GM12875 (cell line): ENCODE data around the gene SORCS2.

Experiments used
- H3K4me3 ChIP-seq: one replicate; pipeline ENCODE4 v1.5.1; 2011; ENCODE audit warnings: low read depth, low read length, control low read depth
- TF ChIP-seq, protein P1 (sequence below): IDR thresholded peaks from 2 replicates; pipeline ENCODE4 v1.5.1; 2011; ENCODE audit warnings: low read depth, mild to moderate bottlenecking, control low read depth, inconsistent platforms, low read length, moderate library complexity, borderline replicate concordance; ENCODE audit not compliant: insufficient read depth

Gene SORCS2

DNA sequence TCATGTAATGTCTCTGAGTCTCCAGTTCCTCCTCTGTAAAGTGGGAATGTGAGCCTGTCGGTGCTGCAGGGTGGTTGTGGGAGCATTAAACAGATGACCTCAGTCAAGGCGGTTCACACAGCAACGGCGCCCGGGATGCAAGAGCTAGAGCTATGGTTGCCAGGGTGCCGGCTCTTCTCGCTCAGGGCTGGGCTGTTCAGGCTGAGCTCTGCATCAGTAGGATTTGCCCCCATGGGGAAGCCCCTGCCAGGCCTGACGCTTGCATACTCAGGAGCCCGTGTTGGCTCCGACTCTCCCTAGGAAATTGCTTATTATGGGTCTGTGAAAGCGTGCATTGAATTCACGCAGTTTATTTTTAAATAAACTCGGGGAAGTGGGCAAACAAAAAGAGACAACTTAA lies 175.1 kb downstream of the SORCS2 start:
- H3K4me3 ChIP-seq = no peak overlapping the region
- TF ChIP-seq, protein P1, sequence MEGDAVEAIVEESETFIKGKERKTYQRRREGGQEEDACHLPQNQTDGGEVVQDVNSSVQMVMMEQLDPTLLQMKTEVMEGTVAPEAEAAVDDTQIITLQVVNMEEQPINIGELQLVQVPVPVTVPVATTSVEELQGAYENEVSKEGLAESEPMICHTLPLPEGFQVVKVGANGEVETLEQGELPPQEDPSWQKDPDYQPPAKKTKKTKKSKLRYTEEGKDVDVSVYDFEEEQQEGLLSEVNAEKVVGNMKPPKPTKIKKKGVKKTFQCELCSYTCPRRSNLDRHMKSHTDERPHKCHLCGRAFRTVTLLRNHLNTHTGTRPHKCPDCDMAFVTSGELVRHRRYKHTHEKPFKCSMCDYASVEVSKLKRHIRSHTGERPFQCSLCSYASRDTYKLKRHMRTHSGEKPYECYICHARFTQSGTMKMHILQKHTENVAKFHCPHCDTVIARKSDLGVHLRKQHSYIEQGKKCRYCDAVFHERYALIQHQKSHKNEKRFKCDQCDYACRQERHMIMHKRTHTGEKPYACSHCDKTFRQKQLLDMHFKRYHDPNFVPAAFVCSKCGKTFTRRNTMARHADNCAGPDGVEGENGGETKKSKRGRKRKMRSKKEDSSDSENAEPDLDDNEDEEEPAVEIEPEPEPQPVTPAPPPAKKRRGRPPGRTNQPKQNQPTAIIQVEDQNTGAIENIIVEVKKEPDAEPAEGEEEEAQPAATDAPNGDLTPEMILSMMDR = no peak

DNA sequence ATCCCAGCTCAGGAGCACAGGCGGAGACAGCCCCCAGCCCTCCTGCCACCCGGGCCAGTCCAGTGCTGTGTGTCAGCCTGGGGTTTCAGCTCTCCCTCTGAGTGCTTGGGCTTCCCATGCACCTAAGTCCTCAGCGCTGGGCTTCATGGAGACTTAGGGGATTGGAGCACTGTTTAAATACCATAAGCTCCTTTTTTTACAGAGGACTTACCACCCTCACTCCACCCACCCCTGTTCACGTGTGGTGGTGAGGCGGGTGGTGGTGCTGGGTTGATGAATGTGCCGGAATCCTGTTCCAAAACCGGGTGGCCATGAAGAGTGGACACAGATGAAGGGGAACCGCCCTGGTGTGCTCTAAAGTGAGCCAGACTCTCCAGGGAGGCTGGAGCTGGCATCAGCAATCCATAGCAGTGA lies 175.5 kb downstream of the SORCS2 start:
- H3K4me3 ChIP-seq = no peak overlapping the region
- TF ChIP-seq, protein P1 = no peak

DNA sequence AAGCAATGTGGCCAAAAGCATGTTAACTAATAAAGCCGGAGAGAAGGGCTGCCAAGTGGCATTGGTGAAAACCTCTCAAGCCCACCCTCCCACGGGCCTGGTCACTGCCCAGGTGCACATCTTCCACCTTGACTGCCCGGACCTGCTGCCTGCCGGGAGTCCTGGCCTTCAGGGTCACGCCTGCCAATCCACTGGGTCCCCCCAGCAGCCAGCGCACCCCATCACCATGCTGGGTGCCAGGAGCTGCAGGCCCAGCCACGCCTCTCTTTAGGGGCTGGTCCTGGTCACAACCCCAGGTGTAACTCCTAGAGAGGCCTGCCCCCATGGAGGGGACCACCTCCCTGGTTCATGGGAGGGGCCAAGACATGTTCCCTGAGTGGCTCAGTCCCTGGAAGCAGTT lies 176.0 kb downstream of the SORCS2 start:
- H3K4me3 ChIP-seq = no peak overlapping the region
- TF ChIP-seq, protein P1 = no peak

DNA sequence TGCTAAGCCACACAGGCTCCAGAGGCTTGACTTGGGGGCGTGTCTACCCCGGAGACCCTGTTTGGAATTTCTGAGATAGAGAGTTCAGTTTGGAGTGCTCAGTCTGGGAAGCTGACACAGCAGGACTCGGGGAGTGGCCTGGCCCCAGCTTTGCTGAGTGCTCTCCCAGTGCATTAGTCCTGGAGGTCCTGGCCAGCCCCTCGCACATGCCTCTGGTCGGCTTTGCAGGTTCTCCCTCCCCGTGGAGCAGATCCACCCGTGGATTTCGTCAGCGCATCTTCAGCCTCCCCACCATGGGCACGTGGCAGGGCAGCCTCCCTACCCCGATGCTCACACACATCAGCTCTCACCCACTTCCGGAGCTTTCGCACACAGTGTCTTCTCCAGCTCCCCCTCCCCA lies 177.2 kb downstream of the SORCS2 start:
- TF ChIP-seq, protein P1 = no peak
- H3K4me3 ChIP-seq = no peak overlapping the region

DNA sequence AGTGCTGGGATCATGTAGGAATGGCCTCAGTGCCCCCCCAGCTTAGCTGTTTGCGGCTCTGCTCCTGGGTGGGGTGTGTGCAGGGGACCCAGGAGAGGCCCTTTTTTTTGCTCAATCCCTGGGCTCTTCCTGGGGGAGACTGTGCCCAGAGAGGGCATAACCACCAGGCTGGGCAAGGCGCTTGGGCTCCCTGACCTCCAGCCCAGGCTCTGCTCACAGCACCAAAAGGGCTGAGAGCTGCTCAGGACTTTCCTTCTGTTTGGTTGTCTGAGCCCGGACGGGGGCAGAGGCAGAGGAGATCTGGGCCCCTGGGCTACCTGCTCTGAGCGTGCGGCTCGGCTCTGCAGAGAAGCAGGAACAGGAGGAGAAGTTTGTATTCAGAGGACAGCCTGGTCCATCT lies 177.7 kb downstream of the SORCS2 start:
- TF ChIP-seq, protein P1 = no peak
- H3K4me3 ChIP-seq = no peak overlapping the region

DNA sequence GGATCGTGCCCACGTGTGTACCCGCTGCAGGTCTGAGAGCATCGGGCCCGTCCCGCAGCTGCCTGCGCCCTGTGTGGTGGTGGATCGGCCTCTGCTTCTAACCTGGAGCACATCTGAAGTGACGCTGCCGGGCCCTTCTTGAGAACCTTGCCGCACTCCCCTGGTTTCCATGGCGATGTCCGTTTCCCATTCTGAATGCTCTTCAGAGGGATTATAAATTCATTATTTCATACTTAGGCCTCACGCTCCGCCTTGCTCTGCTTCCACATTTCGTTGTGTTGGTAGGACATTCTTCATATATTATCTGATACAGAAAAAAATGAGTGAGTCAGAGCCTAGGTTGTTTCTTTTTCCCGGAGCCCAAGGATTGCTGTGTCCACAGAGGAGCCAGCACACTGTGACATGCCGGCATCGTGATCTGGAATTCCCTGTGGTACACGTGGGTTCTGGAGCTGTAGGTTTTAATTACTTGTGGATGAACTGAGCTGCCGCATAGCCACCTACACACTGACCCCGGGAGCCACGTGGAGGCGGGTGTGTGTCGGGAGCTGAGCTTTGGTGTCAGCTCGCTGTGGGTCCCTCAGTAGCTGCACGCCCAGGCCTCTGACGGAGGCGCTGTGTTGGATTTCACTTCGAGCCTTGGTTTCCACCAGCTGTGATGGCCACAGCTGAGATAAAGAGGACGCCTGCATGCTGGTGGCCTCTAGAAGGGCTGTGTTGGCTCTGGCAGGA lies 179.0 kb downstream of the SORCS2 start:
- H3K4me3 ChIP-seq = no peak overlapping the region
- TF ChIP-seq, protein P1 = no peak

DNA sequence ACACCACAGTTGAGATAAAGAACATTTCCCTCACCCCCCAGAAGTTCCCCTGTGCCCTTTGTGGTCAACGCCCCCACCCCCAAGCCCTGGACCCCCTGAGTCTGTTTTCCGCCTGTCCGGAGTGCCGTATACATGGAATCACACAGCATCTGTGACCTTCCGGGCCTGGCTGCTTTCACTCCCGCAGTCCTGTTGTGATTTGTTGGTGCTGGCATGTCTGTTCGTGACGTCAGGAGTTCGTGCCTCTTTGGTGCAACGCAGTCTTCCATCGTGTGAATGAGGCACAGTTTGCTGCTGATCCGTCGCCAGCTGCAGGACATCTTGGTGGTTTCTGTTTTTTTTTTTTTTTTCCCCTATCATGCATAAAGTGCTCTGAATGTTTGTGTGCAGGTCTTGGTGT lies 180.3 kb downstream of the SORCS2 start:
- TF ChIP-seq, protein P1 = no peak
- no peak overlapping the region for H3K4me3 ChIP-seq
